Kidney tubule cell (primary cell): ENCODE measurements around the gene ZCCHC2.

ENCODE experiments used
- DNase-seq: peaks from one replicate; pipeline ENCODE4 v3.0.0-alpha.2; 2018; ENCODE audit warnings: low spot score

The ZCCHC2 gene

DNA sequence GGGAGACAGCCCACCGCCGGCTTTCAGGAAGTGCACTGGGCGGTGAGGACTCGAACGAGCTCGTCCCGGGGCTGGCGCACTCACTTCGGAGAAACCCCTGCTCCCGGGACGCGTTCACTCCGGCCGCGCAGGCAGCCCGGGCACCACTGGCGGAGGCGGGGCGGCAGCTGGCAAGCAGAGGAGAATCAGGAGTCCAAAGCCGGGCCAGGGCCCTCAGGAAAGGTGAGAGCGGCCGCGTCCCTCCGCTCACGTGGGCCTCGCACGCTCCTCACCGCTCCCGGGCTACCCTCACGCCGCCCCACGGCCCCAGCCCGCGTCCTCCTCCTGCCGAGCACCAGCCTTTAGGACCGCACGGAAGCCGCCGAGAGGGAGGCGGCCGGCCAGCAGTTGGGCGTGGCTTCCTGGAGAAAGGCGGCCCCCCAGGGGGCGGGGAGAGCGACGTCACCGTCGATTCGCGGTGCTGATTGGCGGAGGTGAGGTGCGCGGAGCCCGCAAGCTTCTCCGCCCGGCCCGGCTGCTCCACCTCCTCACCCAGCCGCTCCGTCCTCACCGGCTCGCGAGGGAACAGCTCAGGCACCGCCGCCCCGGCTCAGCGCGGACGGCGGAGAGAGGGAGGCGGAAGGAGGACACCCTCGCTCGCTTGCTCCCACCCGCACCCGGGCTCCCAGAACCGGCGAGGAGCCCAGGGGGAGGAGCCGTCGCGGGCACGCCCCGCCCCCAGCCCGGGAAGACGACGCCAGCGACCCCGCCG, at the start of gene ZCCHC2:
ZCCHC2 (plus strand) TSS at position 522 of the 751 bp plus-strand sequence. CDS start 400 bp downstream, outside the sequence.
- peak; percentile 99 for DNase-seq

DNA sequence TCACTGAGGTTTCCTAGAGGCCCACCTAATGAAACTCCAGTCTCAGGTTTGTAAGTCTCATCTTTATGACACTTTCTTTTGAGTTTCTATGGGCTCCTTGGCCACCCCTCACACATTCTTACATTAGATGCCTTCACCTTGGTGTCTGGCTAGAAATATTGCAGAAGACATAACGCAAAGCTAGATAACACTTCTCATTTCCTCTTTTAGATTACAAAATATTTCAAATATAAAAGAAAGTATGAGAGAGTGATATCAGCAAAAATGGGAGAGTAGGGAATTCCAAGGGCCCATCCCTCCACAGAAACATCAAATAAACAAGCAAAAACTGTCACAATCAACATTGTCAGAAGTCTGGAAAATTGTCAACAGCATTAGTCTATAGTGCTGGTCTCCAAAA, 43.3 kb upstream of the ZCCHC2 start:
- no peak for DNase-seq

DNA sequence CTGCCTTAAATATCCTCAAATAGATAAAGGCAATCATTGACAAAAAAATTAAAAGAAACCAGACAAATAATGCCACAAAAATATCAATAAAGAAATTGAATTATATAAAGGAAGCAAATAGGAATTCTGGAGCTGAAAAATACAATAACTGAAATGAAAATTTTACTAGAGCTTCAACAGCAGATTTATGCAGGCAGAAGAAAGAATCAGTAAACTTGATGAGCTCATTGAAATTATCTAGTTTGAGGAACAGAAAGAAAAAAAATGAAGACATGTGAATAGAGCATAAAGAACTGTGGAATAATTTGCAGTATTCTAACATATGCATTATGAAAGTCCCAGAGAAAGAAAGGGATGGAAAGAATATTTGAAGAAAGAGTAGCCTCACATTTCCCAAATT, 41.9 kb upstream of the ZCCHC2 start:
- DNase-seq, result no peak

DNA sequence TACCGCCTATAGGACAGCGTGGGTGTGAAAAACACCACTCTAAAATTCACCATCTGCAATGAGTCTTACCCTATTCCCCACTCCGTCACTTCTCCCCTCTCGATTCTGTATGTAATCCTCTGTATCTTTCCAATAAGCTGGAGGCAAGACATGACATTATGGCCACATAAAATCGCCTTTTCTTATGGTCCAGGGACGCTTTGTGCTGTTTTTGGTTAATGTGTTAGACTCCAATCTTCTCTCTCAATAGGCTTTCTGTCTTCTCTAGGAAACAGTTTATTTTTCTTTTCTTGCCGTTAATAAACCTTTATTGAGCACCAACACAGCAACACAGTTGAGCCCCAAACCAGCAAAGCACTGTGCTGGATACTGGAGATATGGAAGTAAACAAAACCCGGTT, 37.9 kb upstream of the ZCCHC2 start:
- no peak for DNase-seq

DNA sequence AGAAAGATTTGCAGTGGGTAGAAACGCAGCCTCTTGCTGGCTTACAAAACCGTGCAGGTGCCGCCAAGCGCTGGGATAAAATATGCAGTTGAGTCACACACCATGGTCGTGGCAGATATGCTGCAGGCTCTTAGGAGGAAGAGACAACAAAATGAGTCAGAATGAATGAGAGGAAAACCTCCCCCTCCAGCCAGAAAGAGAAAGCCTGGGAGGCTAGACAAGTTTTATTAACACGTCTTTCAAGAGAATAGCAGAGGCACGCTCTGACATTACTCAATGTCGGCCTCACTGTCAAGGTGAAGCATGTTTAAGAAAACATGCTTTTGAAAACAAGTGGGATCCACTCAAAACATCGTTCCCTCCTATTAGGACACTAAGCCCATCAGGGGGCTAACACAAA, 37.1 kb upstream of the ZCCHC2 start:
- peak; percentile 95 for DNase-seq

DNA sequence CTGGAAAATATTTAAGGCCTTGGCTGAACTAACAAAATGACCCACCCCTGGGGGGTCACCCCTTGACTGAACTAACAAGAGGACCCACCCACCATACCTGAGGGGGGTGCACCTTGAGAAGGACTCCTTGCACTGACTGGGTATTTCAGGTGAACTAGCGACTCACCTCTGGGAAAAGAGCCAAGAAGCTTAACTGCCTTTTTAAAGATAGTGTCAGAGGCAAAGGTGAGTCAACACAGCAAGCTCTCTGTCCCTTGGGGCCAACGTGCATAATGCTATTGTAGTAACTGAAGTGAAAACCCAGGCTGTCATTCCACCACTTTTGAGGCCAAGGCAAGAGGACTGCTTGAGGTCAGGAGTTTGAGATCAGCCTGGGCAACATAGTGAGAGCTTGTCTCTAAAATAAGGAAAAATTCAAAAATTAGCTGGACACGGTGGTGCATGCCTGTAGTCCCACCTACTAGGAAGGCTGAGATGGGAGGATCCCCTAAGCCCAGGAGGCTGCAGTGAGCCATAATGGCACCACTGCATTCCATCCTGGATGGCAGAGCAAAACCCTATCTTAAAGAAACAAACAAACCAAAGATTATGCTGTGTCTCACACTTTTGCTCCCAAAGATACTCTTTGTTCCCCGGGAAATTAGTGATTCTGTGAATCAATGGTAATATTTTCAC, 36.4 kb upstream of the ZCCHC2 start:
- DNase-seq, result peak; percentile 95

DNA sequence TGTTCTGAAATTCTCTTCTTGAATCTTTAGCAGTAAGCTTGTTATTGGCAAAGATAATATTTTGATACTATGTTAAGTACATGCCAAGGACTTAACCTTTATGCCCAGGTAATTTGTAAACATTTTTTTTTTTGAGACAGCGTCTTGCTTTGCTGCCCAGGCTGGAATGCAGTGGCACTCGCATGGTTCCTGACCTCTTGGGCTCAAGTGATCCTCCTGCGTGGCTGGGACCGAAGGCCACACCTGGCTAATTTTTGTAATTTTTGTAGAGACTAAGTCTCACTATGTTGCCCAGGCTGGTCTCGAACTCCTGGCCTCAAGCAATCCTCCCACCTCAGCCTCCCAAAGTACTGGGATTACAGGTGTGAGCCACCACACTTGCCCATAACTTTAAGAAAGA, 35.7 kb upstream of the ZCCHC2 start:
- no peak for DNase-seq

DNA sequence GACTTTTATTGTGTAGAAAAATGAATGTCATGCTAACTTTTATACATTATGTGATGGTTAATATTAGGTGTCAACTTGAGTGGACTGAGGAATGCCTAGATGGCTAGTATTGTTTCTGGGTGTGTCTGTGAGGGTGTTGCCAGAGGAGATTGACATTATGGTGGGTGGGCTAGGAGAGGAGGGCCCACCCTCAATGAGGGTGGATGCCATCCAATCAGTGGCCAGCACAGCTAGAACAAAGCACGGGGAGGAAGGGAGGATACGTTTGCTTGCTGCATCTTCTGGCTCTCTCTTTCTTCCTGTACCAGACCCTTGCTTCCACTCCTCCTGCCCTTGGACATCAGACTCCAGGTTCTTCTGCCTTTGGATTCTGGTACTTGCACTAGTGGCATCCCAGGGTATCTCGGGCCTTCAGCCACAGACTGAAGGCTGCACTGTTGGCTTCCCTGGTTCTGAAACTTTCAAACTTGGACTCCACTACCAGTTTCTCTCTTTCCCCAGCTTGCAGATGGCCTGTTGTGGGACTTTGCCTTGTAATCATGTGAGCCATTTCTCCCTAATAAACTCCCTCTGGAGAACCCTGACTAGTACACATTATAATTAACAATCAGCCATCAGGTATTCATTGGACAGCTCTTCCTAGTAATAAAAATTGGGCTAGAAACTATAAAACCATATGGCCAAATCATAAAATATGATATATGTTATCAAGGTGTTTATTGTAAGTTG, 31.7 kb upstream of the ZCCHC2 start:
- no peak for DNase-seq

DNA sequence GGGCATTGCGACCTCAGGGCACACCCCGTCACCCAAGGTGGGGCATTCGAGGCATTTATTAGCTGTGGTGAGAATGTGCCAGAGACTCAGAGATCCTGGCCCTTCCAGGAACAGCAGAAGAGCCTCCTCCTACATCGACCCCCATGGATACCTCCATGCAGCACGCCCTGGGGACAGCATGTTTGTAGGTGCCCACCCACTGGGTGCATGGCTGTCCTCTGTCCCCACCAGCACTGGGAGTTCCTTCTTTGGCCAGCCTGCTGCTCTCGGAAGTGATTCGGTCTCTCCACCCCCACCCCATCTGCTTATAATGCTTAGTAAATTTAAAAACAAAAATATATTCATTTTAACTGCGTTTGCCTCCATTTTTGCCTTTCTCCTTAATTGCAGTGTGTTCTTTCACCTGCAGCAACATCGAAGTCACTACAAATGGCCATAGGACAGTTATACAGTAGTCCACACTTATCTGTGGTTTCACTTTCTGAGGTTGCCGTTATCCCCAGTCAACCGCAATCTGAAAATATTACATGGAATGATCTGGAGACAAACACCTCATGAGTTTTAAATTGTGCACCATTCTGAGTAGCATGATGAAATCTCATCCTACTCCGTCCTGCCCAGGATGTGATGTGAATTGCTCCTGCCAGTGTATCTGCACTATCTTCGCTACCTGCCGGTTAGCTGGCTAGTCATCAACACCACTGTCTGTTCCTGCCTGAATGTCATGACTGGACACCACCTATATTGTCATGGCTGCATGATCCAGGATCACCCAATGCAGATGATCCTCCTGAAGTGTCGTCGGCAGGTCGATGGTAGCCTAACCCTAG, 29.6 kb upstream of the ZCCHC2 start:
- DNase-seq, result no peak

DNA sequence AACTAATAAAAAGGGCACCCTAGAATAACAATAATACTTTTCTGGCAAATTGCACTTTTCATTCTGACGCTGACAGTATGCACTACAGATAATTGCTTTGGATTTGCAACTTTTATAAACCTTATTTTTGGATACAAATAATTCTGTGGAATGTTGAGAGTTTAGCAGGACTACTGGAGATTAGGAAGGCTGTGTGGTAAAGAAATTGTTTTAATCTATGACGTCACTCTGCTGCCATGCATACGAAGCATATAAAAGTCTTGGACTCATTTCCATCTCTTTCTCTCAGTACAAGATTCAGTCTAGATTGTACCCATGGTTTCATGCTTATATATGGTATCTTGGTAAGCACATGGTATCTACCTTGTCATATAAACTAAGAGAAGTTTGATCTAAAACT, 28.1 kb upstream of the ZCCHC2 start:
- no peak for DNase-seq

DNA sequence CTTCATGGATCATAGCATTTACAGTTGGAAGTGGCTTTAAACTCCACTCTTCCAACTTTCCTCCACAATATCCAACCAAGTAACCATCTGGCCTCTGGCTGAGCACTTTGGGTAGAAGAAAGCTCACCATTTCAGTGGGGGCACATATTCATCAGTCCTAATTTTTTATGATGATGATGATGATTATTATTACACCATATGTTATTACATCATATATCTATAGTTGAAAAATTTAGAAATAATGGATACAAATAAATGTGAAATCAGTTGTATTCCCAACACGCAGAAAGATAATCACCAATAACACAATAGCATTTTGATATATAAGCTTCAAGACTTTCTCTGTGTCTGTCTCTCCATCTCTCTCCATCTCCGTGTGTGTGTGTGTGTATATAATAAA, 26.6 kb upstream of the ZCCHC2 start:
- no peak for DNase-seq

DNA sequence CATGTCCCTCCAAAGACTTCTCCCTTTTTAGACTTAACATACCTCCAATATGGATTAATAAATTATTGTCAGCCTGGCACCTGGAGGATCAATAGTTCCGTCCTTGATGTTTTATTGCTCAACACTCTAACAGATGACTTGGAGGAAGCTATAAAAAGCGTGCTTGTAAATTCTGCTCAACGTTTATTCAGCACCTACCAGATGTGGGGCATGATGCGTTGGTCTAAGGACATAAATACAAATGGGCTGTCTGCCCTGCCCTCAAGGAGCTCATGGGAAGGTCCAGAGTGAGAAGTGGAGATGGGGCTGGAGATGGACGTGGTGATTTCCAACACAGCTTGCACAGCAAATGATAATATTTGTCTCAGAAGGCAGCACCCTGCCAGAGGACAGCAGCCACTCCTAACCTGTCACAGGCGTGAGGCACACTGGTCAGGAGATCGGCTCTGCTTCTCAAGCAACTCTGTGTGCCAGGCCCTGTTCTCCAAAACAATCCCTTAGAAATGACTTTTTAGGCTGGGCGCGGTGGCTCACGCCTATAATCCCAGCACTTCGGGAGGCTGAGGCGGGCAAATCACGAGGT, 25.5 kb upstream of the ZCCHC2 start:
- DNase-seq, result no peak

DNA sequence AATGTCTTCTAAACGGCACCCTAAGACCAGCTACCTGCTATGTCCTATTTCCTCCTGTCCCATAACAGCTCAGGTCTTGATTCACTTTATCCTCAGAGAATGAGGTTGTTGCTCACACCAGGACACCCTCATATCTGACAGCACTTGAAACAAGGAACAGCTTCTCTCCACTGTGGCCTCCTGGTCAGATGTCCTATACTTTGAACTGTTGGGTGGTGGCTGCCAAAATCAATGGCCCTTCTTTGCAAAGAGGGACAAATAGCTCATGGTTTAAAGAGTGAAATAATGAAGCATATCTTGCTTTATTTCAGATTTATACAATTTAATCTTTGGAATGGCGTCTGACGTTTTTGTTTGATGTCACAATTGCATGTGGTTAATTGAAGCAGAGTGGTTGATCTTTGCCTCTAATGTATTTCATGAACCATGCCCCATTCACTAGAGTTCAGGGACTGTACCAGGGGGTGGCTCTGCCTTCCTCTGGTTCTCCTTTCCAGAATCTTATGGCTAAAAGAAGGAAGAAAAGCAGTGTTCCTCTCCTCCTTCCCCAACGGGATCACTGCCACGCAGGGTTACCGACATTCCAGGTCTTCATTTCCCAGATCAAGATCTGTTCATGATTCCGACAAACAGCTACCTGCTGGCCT, 24.1 kb upstream of the ZCCHC2 start:
- no peak for DNase-seq

DNA sequence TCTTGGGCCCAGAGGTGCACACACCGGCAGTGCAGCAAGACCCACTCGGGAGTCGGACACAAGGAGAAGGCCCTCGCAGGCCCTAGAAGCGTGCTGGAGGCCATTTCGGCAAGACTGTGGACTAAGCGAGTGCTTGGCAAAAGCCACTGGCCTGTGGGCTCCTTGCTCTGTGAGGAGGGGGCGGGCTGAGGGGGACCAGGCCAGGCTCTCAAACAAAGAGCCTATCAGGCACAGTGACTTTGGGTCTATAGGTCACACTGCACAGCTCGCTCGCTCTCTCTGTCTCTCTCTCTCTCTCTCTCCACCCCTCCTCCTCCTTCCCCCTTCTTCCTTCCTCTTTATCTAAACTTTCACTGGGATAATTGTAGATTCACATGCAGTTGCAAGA, 23.6 kb upstream of the ZCCHC2 start:
- no peak for DNase-seq

DNA sequence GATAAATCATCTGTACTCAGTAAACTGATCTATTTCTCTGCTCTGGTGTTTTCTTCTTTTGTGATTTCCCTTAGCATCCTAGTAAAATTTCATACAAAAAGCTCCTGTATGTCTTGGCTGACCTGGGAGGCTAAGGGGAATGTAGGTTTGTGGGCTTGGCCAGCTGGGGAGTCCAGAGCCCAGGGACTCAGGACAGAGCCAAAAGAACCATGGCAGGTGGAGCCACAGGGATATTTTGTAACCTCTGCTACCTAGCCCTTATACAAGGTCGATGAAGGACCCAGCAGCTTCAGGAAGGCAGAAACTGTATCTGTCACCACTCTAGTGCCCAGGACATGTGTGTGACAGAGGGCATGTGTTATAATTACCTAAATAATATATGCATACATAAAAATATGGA, 22.7 kb upstream of the ZCCHC2 start:
- DNase-seq, result no peak

DNA sequence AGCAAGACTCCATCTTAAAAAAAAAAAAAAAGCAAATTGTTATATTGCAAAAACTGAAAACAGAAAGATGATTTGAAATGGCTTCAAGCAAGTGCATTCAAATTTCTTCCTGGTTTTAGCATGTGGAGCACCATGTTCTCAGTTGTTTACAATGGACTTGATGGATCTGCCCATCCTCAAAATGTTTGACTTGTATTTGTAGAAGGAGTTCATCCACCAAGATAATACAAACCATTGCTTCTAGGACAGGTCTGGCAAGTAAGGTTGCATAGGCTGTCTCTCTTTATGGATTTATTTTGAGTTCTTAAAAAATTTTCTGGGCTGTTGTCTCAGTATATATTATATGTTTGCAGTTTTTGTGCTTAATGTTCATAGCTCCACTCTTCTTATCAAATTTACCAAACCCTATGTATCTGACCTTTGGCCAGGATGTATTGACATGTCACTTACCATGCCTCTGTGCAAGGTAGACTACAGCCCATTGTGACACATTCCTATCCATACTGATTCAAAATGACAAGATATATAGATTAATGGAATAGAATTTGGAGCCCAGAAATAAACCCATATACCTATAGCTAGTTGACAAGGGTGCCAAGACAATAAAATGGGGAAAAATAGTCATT, 21.7 kb upstream of the ZCCHC2 start:
- no peak for DNase-seq

DNA sequence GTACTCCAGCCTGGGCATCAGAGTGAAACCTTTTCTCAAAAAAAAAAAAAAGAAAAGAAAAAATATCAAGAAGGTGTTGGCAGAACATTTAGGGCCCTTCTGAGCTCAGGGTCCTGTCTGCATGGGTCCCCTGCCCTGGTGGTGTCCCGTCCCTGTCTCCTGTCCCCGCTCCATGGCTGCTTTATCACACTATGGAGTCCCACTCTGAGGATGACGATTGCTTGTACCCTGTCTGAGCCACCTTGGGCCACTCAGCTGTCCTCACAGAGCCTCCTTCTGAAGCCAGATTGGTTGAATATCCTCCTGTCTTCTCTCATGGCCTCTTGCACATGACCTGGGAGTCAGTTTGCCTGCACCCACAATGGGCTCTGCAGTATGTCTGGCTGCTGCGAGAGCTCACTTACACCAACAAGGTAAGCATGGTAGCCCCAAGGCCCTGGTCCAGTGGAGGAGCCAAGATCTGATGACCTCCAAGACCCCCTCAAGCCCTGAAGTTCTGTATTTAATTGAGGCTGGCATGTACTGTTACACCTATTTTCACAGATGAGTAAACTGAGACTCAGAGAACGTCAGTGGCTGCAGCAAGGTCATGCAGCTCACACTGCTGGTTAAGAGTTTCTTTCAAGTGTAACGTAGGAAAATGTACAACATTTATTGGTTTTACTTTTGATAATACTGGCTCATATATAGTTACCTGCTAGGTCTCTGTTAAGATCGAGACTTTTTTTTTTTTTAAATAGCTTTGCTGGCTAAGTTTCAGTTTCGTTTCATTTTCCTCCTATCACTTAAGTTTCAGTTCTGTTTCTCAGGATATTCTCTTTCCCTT, 16.9 kb upstream of the ZCCHC2 start:
- DNase-seq, result peak; percentile 39

DNA sequence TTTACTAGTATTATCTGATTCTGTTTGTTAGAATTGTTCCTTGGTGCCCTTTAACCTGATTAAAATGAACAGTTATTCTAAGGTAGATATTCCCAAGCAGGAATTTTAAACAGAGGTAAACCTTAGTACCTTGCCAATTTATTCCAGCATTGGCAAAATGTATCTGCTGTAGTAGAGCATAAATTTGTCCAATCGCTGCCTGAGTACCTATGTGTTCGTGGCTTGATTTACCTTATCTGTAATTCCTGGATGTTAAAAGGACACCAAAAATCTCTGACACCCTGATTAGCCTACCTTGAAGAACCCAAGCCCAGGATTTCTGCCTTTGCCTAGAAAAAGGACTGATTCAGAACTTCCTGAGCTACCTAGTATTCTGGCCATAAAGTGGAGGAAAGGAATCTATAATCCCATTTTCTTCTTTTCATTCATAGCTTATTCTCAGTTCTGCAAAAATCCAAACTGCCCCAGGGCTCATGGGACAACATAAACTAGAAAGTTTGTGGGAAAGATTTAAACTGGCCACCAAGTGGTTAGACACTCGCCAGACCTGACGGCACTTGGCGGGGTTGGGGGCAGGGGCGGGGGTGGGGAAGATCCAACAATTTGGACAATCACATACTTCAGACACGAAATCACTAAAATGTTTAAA, 16.2 kb upstream of the ZCCHC2 start:
- peak; percentile 9 for DNase-seq

DNA sequence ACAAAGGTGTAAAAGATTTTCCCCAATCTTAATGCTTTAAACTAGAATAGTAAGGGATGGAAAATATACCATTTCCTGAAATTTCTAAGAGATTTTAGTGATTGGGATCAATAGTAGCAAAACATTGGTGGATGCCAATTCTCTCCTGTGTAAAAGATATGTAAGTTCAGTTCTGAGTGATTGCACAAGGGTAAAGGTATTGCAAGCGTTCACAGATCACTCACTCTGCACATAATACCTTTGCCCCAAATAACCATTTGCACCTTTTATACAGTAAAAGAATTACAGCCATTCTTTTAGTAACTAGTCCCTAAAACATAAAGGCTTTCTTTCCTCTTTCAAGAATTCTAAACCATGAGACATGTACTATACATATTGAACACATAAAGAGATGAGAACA, 13.0 kb upstream of the ZCCHC2 start:
- no peak for DNase-seq
